CD8-positive, alpha-beta memory T cell (primary cell): ENCODE results near the gene TFF1. TPM values are rescaled to one million over a fixed set of nuclear protein-coding genes. Genes with fewer than 3 reads are reported as not detected.

Source experiments
- CTCF ChIA-PET: fragments of 350-600 bp; sonication (Branson Sonifier 250); formaldehyde crosslinking; loops from one replicate; lab custom pipeline; 2021; ENCODE audit warnings: antibody characterized with exemption; lab: Charles Lee
- POLR2A ChIA-PET: fragments of 350-600 bp; sonication (Branson Sonifier 250); formaldehyde crosslinking; loops from one replicate; lab custom pipeline; 2021; ENCODE audit warnings: antibody characterized with exemption; lab: Charles Lee
- DNase-seq, 5 donors: peaks; one replicate each; pipeline versions ENCODE4 v3.0.0 to v3.0.0-alpha.2; 2020 to 2022; ENCODE audit warnings: mixed read lengths in 1 of 5
- H3K27ac ChIP-seq: one replicate; pipeline ENCODE4 v1.7.0; 2013; ENCODE audit warnings: low read depth, mild to moderate bottlenecking, low read length, moderate library complexity
- H3K27me3 ChIP-seq: 2 replicates; pipeline ENCODE4 v1.7.0; 2013; ENCODE audit warnings: low read length, mild to moderate bottlenecking; ENCODE audit not compliant: insufficient read depth, poor library complexity, severe bottlenecking
- H3K36me3 ChIP-seq: 2 replicates; pipeline ENCODE4 v1.7.0; 2013; ENCODE audit warnings: mild to moderate bottlenecking, low read length, moderate library complexity; ENCODE audit not compliant: insufficient read depth
- H3K4me1 ChIP-seq: 2 replicates; pipeline ENCODE4 v1.7.0; 2013; ENCODE audit warnings: mild to moderate bottlenecking, low read length, moderate library complexity; ENCODE audit not compliant: insufficient read depth
- H3K4me3 ChIP-seq: 2 replicates; pipeline ENCODE4 v1.7.0; 2013; ENCODE audit warnings: mild to moderate bottlenecking, low read length
- H3K9me3 ChIP-seq: 2 replicates; pipeline ENCODE4 v1.7.0; 2013; ENCODE audit warnings: mild to moderate bottlenecking, low read length
- H3K27ac Mint-ChIP-seq, 8 donors: one replicate each; pipeline ENCODE4 v1.8.0; 2020 to 2021; ENCODE audit warnings: mixed read lengths in 8 of 8, mild to moderate bottlenecking in 6 of 8, inconsistent platforms in 3 of 8, moderate library complexity in 3 of 8
- H3K27me3 Mint-ChIP-seq, 2 donors: one replicate each; pipeline ENCODE4 v1.8.0; 2020 to 2021; ENCODE audit warnings: mixed read lengths in 2 of 2, mild to moderate bottlenecking in 1 of 2, moderate library complexity in 1 of 2
- H3K36me3 Mint-ChIP-seq, 3 donors: one replicate each; pipeline ENCODE4 v1.8.0; 2020 to 2021; ENCODE audit warnings: mixed read lengths in 3 of 3, inconsistent platforms in 1 of 3, mild to moderate bottlenecking in 1 of 3
- H3K4me1 Mint-ChIP-seq, 3 donors: one replicate each; pipeline ENCODE4 v1.8.0; 2020 to 2021; ENCODE audit warnings: mixed read lengths in 3 of 3, inconsistent platforms in 1 of 3, mild to moderate bottlenecking in 1 of 3
- H3K4me3 Mint-ChIP-seq, 7 donors: one replicate each; pipeline ENCODE4 v1.8.0; 2020 to 2021; ENCODE audit warnings: mixed read lengths in 7 of 7, mild to moderate bottlenecking in 6 of 7, moderate library complexity in 4 of 7, inconsistent platforms in 2 of 7
- H3K9me3 Mint-ChIP-seq, 5 donors: one replicate each; pipeline ENCODE4 v1.8.0; 2020 to 2022; ENCODE audit warnings: mixed read lengths in 5 of 5, mild to moderate bottlenecking in 3 of 5, moderate library complexity in 2 of 5, inconsistent platforms in 1 of 5
- polyA plus RNA-seq: library from polyadenylated mRNA; unstranded; fragments of 300-500 nt; fragmentation: Illumina TruSeq; gene quantifications from one replicate; pipeline ENCODE4 v1.2.3, GENCODE V29; 2021
- total RNA-seq, 2 experiments: library from RNA; stranded (reverse); gene quantifications; one replicate each; pipeline ENCODE4 v1.2.3, GENCODE V29; 2021

The TFF1 gene
- total and polyA plus RNA-seq, 3 experiments from 2014 or later = not detected

DNA sequence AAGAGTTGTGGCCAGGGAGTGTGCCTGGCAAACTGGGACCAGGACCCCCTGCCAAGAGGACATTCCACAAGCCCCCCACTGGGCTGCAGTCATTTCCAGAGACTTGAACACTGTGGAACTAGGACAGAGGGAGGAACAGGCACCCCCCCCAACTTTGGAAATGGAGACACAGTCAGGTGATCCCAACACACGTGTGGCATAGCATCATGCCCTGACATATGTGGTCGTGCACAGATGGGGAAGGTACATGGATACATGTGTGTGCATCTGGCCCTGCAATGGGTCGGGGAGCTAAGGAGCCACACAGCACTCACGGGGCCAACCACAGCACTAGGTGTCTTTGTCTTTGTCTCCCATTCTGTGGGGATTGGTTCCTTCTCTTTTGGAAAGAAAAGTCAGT, 44.5 kb downstream of the TFF1 start:
- no peak overlapping the region for H3K4me3 ChIP-seq
- no peak overlapping the region for H3K27ac ChIP-seq
- Mint-ChIP-seq H3K9me3 (no peaks in the 10 kb centered on the region), H3K36me3 (no peaks in the 10 kb centered on the region), H3K27ac (no peak overlapping the region), H3K4me1 (peaks cover 6 to 7% (median 7%) of the 10 kb centered on the region in 3 donors), H3K27me3 (peaks cover 7 to 34% of the 10 kb centered on the region in 2 donors), H3K4me3 (no peak overlapping the region)
- no peaks in the 10 kb centered on the region for H3K9me3 ChIP-seq
- no peaks in the 10 kb centered on the region for H3K36me3 ChIP-seq
- DNase-seq = no peak
- ChIA-PET CTCF (no interaction called here), POLR2A (no interaction called here)
- H3K4me1 ChIP-seq = no peaks in the 10 kb centered on the region
- no peaks in the 10 kb centered on the region for H3K27me3 ChIP-seq

DNA sequence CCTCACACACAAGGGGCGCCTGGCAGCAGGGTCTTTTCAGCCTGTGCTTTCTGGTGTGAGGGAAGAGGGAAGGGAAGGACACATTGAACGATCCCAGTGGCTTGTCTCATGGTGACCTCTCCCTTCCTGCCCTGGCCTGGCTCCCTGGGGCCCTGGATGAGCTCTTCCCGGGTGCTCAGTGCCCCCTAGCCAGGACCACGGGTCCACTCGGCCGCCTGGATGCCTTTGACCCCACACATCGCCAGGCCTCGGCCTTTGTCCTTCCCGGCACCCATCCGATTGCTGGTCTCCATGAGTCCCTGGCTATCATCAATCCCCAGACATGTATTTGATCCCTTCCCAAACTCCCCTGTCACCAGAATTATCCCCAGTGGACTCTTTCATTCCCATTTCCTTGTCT, 45.1 kb downstream of the TFF1 start:
- DNase-seq = no peak

GRCh38 chr21:42320791-42321190, 45.5 kb downstream of the TFF1 start:
- ChIA-PET POLR2A (no interaction called here), CTCF (no interaction called here)
- Histone ChIP-seq H3K9me3 (no peaks in the 10 kb centered on the region), H3K36me3 (no peaks in the 10 kb centered on the region), H3K4me1 (no peaks in the 10 kb centered on the region), H3K27me3 (no peaks in the 10 kb centered on the region), H3K27ac (no peak overlapping the region), H3K4me3 (no peak overlapping the region)
- H3K36me3 Mint-ChIP-seq = no peaks in the 10 kb centered on the region
- peaks cover 6 to 7% (median 7%) of the 10 kb centered on the region in 3 donors for H3K4me1 Mint-ChIP-seq
- DNase-seq = no peak
- peak overlapping the region in 1 of 7 donors; percentile 15 for H3K4me3 Mint-ChIP-seq
- H3K27ac Mint-ChIP-seq = peak overlapping the region in 1 of 8 donors; percentile 48
- H3K27me3 Mint-ChIP-seq = peaks cover 7 to 33% of the 10 kb centered on the region in 2 donors
- no peaks in the 10 kb centered on the region for H3K9me3 Mint-ChIP-seq

More for the DNA sequence above, 45.1 kb downstream of the TFF1 start:
- CTCF ChIA-PET = no interaction called here
- Mint-ChIP-seq H3K27me3 (peaks cover 7 to 34% of the 10 kb centered on the region in 2 donors), H3K4me3 (no peak overlapping the region), H3K27ac (peak overlapping the region in 1 of 8 donors; percentile 37), H3K4me1 (peaks cover 6 to 7% (median 7%) of the 10 kb centered on the region in 3 donors), H3K36me3 (no peaks in the 10 kb centered on the region), H3K9me3 (no peaks in the 10 kb centered on the region)
- Histone ChIP-seq H3K4me1 (no peaks in the 10 kb centered on the region), H3K36me3 (no peaks in the 10 kb centered on the region), H3K4me3 (no peak overlapping the region), H3K9me3 (no peaks in the 10 kb centered on the region), H3K27me3 (no peaks in the 10 kb centered on the region), H3K27ac (no peak overlapping the region)
- POLR2A ChIA-PET = no interaction called here

GRCh38 chr21:42319851-42320572, 46.3 kb downstream of the TFF1 start:
- Mint-ChIP-seq H3K36me3 (no peaks in the 10 kb centered on the region), H3K27ac (no peak overlapping the region), H3K4me1 (peaks cover 6 to 7% (median 7%) of the 10 kb centered on the region in 3 donors), H3K4me3 (peak overlapping the region in 1 of 7 donors; percentile 67), H3K9me3 (no peaks in the 10 kb centered on the region), H3K27me3 (peaks cover 5 to 26% of the 10 kb centered on the region in 2 donors)
- DNase-seq = no peak
- no peak overlapping the region for H3K4me3 ChIP-seq
- ChIA-PET CTCF (no interaction called here), POLR2A (no interaction called here)
- H3K9me3 ChIP-seq = no peaks in the 10 kb centered on the region
- H3K27ac ChIP-seq = no peak overlapping the region
- no peaks in the 10 kb centered on the region for H3K4me1 ChIP-seq
- H3K27me3 ChIP-seq = no peaks in the 10 kb centered on the region
- no peaks in the 10 kb centered on the region for H3K36me3 ChIP-seq

GRCh38 chr21:42319376-42319775, 47.0 kb downstream of the TFF1 start:
- no peak overlapping the region for H3K4me3 ChIP-seq
- H3K4me1 ChIP-seq = no peaks in the 10 kb centered on the region
- POLR2A ChIA-PET = no interaction called here
- Mint-ChIP-seq H3K4me1 (peaks cover 6 to 7% (median 7%) of the 10 kb centered on the region in 3 donors), H3K27me3 (peaks cover 1 to 21% of the 10 kb centered on the region in 2 donors), H3K36me3 (no peaks in the 10 kb centered on the region), H3K9me3 (no peaks in the 10 kb centered on the region), H3K27ac (peak overlapping the region in 3 of 8 donors; percentile 22 to 64 (median 23)), H3K4me3 (peak overlapping the region in 2 of 7 donors; percentile 20 to 67)
- no peak for DNase-seq
- no peaks in the 10 kb centered on the region for H3K27me3 ChIP-seq
- no peaks in the 10 kb centered on the region for H3K9me3 ChIP-seq
- no peaks in the 10 kb centered on the region for H3K36me3 ChIP-seq
- H3K27ac ChIP-seq = no peak overlapping the region
- CTCF ChIA-PET = no interaction called here

DNA sequence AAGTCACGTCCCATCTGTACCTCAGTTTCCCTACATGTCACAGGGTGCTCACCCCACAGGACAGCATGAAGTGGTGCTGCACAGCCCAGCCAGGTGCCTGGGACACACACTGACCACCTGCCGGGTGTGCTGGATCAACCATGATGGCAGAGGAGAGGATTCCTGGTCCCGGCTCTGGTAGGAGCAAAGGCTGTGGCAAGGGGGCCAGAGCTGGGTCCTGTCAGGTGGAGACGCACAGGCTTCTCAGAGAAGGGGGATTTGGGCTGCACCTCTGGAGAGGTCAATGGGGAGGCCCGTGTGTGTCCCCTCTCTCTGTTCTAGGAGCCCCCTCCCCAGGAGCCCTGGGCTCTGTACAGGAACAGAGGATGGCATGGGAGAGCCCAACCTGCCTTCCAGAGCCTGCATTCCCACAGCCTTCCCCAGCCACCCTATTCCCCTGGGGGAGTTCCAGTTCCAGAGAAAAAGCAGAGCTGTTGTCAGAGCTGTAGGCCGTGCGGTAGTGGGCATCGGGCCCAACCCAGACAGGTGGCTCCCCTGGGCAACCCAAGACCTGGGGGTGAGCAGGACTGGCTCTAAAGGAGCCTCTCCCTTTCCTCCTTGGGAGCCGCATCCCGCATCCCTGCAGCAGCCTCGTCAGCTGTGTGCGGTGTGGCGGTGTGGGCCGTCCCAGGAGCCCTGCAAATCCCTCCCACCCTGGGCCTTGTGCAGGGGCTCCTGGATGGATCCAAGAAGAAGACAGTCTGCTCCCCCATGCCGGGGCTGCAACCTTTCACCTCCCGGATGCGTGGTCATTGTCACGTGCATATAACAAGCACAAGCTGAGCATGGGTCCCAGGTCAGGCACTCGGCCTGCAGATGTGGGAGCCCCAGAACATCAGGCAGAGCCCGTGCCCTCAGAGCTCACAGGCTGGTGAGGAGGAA, 48.2 kb downstream of the TFF1 start:
- no peak overlapping the region for H3K27ac ChIP-seq
- H3K27me3 Mint-ChIP-seq = peaks cover 0 to 11% of the 10 kb centered on the region in 2 donors
- H3K27me3 ChIP-seq = no peaks in the 10 kb centered on the region
- H3K9me3 ChIP-seq = no peaks in the 10 kb centered on the region
- POLR2A ChIA-PET = no interaction called here
- H3K4me3 Mint-ChIP-seq = no peak overlapping the region
- DNase-seq = no peak
- peak overlapping the region in 1 of 8 donors; percentile 72 for H3K27ac Mint-ChIP-seq
- H3K4me3 ChIP-seq = no peak overlapping the region
- H3K36me3 ChIP-seq = no peaks in the 10 kb centered on the region
- H3K36me3 Mint-ChIP-seq = no peaks in the 10 kb centered on the region
- peaks cover 6 to 7% (median 7%) of the 10 kb centered on the region in 3 donors for H3K4me1 Mint-ChIP-seq
- H3K4me1 ChIP-seq = no peaks in the 10 kb centered on the region
- CTCF ChIA-PET = interaction anchor here (1.0 kb wide), 1 partner anchor 8 kb away, joined by 3 read pairs; no protein-coding TSS in a partner anchor
- no peaks in the 10 kb centered on the region for H3K9me3 Mint-ChIP-seq

DNA sequence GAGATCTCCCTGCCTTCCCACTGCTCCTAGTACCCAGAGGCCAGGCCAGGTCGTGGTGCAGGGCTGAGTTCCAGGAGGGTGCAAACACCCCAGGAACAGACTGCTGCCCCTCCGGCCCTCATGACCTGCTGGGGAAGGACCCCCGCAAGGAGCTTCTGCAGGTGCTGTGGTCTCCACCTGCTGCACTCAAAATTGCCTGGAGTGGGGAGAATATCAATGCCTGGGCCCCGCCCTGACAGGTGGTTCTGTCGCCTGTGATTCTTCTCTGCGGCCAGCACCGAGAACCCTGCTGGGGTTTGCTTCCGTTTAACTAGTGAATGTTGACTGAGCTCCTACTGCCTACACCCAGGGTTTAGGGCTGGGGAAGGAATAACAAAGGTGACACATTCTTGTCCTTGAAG, 49.0 kb downstream of the TFF1 start:
- Histone ChIP-seq H3K27me3 (no peaks in the 10 kb centered on the region), H3K27ac (no peak overlapping the region), H3K4me3 (no peak overlapping the region), H3K36me3 (no peaks in the 10 kb centered on the region), H3K9me3 (no peaks in the 10 kb centered on the region), H3K4me1 (no peaks in the 10 kb centered on the region)
- no peak for DNase-seq
- H3K27me3 Mint-ChIP-seq = peaks cover 0 to 3% of the 10 kb centered on the region in 2 donors
- H3K27ac Mint-ChIP-seq = no peak overlapping the region
- CTCF ChIA-PET = no interaction called here
- POLR2A ChIA-PET = no interaction called here
- no peaks in the 10 kb centered on the region for H3K36me3 Mint-ChIP-seq
- peaks cover 6 to 7% (median 7%) of the 10 kb centered on the region in 3 donors for H3K4me1 Mint-ChIP-seq
- no peaks in the 10 kb centered on the region for H3K9me3 Mint-ChIP-seq
- no peak overlapping the region for H3K4me3 Mint-ChIP-seq

- H3K27ac Mint-ChIP-seq = peak overlapping the region in 1 of 8 donors; percentile 33
- no peaks in the 10 kb centered on the region for H3K36me3 Mint-ChIP-seq
- Histone ChIP-seq H3K27ac (no peak overlapping the region), H3K36me3 (no peaks in the 10 kb centered on the region), H3K9me3 (no peaks in the 10 kb centered on the region), H3K27me3 (no peaks in the 10 kb centered on the region), H3K4me1 (no peaks in the 10 kb centered on the region), H3K4me3 (no peak overlapping the region)
- ChIA-PET POLR2A (no interaction called here), CTCF (no interaction called here)
- DNase-seq = no peak
- H3K27me3 Mint-ChIP-seq = no peaks in the 10 kb centered on the region
- H3K9me3 Mint-ChIP-seq = no peaks in the 10 kb centered on the region
- H3K4me3 Mint-ChIP-seq = no peak overlapping the region
- H3K4me1 Mint-ChIP-seq = peaks cover 6 to 7% (median 7%) of the 10 kb centered on the region in 3 donors
These were observed 49.4 kb downstream of the TFF1 start for GRCh38 chr21:42316891-42317290.
